PFSK-1 (cell line): ENCODE results near the gene ROBO1.

Experiments used
- POLR2AphosphoS5 ChIP-seq: IDR thresholded peaks from 2 replicates; pipeline ENCODE4 v1.6.1; 2012; ENCODE audit warnings: low read depth, mild to moderate bottlenecking, control low read depth, low read length, moderate library complexity
- TAF1 ChIP-seq: IDR thresholded peaks from 2 replicates; pipeline ENCODE4 v1.6.1; 2012; ENCODE audit warnings: low read length, control low read depth, borderline replicate concordance; ENCODE audit not compliant: insufficient read depth
- TF ChIP-seq, protein P1 (sequence below), 2 experiments: IDR thresholded peaks; 2 replicates each; pipeline versions ENCODE4 v1.6.1 to v1.8.0; 2011 to 2012; ENCODE audit warnings: low read depth in 2 of 2, low read length in 2 of 2, control low read depth in 1 of 2, inconsistent platforms in 1 of 2, mild to moderate bottlenecking in 1 of 2, moderate library complexity in 1 of 2; ENCODE audit not compliant: insufficient read depth in 1 of 2

DNA sequence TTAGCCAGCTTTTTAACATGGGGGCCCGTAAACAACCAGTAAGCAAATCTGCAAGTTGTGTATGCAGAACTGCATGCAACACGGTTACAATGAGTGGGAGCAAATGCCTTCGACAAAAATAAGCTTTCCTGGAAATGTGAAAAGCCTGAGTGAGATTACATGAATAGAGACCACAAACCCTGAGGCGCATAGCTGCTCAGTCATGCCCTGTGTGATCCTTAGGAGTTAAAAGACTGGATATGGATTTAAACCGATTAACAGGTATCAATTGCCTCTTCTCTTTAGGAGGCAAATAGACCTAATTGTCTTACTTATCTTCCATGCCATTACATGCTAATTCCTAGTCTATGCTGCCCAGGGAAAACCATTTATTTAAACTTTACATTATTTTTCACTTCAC is 810.3 kb downstream of the ROBO1 start:
- TF ChIP-seq POLR2AphosphoS5 (no peak), TAF1 (no peak)
- TF ChIP-seq, protein P1, sequence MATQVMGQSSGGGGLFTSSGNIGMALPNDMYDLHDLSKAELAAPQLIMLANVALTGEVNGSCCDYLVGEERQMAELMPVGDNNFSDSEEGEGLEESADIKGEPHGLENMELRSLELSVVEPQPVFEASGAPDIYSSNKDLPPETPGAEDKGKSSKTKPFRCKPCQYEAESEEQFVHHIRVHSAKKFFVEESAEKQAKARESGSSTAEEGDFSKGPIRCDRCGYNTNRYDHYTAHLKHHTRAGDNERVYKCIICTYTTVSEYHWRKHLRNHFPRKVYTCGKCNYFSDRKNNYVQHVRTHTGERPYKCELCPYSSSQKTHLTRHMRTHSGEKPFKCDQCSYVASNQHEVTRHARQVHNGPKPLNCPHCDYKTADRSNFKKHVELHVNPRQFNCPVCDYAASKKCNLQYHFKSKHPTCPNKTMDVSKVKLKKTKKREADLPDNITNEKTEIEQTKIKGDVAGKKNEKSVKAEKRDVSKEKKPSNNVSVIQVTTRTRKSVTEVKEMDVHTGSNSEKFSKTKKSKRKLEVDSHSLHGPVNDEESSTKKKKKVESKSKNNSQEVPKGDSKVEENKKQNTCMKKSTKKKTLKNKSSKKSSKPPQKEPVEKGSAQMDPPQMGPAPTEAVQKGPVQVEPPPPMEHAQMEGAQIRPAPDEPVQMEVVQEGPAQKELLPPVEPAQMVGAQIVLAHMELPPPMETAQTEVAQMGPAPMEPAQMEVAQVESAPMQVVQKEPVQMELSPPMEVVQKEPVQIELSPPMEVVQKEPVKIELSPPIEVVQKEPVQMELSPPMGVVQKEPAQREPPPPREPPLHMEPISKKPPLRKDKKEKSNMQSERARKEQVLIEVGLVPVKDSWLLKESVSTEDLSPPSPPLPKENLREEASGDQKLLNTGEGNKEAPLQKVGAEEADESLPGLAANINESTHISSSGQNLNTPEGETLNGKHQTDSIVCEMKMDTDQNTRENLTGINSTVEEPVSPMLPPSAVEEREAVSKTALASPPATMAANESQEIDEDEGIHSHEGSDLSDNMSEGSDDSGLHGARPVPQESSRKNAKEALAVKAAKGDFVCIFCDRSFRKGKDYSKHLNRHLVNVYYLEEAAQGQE (IDR thresholded peaks at IDR 0.05; ENCODE audit: insufficient read depth in 1 of 2, low read depth in 2 of 2, low read length in 2 of 2), result no peak
